Astrocyte (in vitro differentiated cells and primary cell): Measurements from ENCODE around the gene AMFR.

Experiments used
- EZH2 ChIP-seq: IDR thresholded peaks from 2 replicates; pipeline ENCODE4 v1.6.1; 2012; ENCODE audit warnings: mild to moderate bottlenecking, low read length, inconsistent platforms; ENCODE audit not compliant: insufficient read depth
- TF ChIP-seq, protein P1 (sequence below): IDR thresholded peaks from 2 replicates; pipeline ENCODE4 v1.5.1; 2011; ENCODE audit warnings: low read depth, mild to moderate bottlenecking, inconsistent platforms, low read length, moderate library complexity; ENCODE audit not compliant: insufficient read depth

DNA sequence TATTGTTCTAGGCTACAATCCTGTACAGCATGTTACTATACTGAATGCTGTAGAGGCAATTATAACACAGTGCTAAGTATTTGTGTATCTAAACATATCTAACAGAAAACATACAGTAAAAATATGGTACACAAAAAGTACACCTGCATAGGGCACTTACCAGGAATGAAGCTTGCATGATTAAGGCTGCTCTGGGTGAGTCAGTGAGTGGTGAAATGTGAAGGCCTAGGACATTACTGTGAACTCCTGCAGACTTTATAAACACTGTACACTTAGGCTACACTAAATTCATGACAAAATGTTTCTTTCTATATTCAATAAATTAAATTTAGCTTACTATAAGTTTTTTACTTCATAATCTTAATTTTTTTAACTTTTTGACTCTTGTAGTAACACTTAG lies 37.1 kb downstream of the AMFR start:
- no peak for TF ChIP-seq EZH2
- TF ChIP-seq, protein P1, sequence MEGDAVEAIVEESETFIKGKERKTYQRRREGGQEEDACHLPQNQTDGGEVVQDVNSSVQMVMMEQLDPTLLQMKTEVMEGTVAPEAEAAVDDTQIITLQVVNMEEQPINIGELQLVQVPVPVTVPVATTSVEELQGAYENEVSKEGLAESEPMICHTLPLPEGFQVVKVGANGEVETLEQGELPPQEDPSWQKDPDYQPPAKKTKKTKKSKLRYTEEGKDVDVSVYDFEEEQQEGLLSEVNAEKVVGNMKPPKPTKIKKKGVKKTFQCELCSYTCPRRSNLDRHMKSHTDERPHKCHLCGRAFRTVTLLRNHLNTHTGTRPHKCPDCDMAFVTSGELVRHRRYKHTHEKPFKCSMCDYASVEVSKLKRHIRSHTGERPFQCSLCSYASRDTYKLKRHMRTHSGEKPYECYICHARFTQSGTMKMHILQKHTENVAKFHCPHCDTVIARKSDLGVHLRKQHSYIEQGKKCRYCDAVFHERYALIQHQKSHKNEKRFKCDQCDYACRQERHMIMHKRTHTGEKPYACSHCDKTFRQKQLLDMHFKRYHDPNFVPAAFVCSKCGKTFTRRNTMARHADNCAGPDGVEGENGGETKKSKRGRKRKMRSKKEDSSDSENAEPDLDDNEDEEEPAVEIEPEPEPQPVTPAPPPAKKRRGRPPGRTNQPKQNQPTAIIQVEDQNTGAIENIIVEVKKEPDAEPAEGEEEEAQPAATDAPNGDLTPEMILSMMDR: no peak
